SK-N-SH (cell line): ENCODE data around the gene CRYBG2. TPM values are rescaled to one million over a fixed set of nuclear protein-coding genes. Genes with fewer than 3 reads are reported as not detected.

ENCODE experiments used
- CTCF ChIA-PET: fragments of 300-600, 350-600 bp; formaldehyde crosslinking; extraction: SDS; loops from one replicate; lab custom pipeline; 2021; lab: Yijun Ruan, JAX
- POLR2A ChIA-PET: fragments of 350-600 bp; sonication (Branson Sonifier 250); formaldehyde crosslinking; extraction: SDS; loops from one replicate; lab custom pipeline; 2020; ENCODE audit warnings: antibody characterized with exemption, inconsistent platforms; lab: Yijun Ruan, JAX
- DNase-seq: peaks from one replicate; pipeline ENCODE4 v3.0.0; 2012
- H2AFZ ChIP-seq: fragments of 200-600 bp; sonication (generic); 2 replicates; pipeline ENCODE4 v1.8.1; 2016; ENCODE audit warnings: antibody characterized with exemption, mild to moderate bottlenecking, low read depth
- H3F3A ChIP-seq: fragments of 200-600 bp; sonication (generic); replicated peaks from 2 replicates; pipeline ENCODE3; 2016; ENCODE audit warnings: antibody characterized with exemption, mild to moderate bottlenecking; ENCODE audit not compliant: insufficient read depth
- H3K27ac ChIP-seq, 2 experiments: fragments of 200-500 bp in 1 of 2; fragments of 200-600 bp in 1 of 2; sonication (Bioruptor generic) in 1 of 2; sonication (generic), shearing (Covaris generic) in 1 of 2; 2 replicates each; pipeline versions ENCODE4 v1.5.1 to v1.6.1; 2014 to 2016; ENCODE audit warnings: low read depth in 2 of 2, inconsistent platforms in 1 of 2, low read length in 1 of 2, mild to moderate bottlenecking in 1 of 2, mixed read lengths in 1 of 2
- H3K27me3 ChIP-seq: fragments of 200-600 bp; sonication (generic), shearing (Covaris generic); 2 replicates; pipeline ENCODE4 v1.6.1; 2016; ENCODE audit warnings: mixed run types; ENCODE audit not compliant: insufficient read depth
- H3K36me3 ChIP-seq, 2 experiments: fragments of 200-500 bp in 1 of 2; fragments of 200-600 bp in 1 of 2; sonication (Bioruptor generic) in 1 of 2; sonication (generic) in 1 of 2; replicated peaks in 1 of 2; 2 replicates each; pipeline versions ENCODE3 to v1.5.1; 2014 to 2016; ENCODE audit warnings: low read length in 1 of 2, mild to moderate bottlenecking in 1 of 2; ENCODE audit not compliant: insufficient read depth in 2 of 2, control insufficient read depth in 1 of 2
- H3K4me1 ChIP-seq, 2 experiments: fragments of 200-500 bp in 1 of 2; fragments of 200-600 bp in 1 of 2; sonication (Bioruptor generic) in 1 of 2; sonication (generic), shearing (Covaris generic) in 1 of 2; 2 replicates each; pipeline versions ENCODE4 v1.5.1 to v1.6.1; 2014 to 2016; ENCODE audit warnings: low read depth in 1 of 2, low read length in 1 of 2, mixed run types in 1 of 2; ENCODE audit not compliant: insufficient read depth in 2 of 2, control insufficient read depth in 1 of 2
- H3K4me2 ChIP-seq: fragments of 200-600 bp; sonication (generic), shearing (Covaris generic); 2 replicates; pipeline ENCODE4 v1.6.1; 2017; ENCODE audit warnings: mixed run types
- H3K4me3 ChIP-seq, 2 experiments: fragments of 200-500 bp in 1 of 2; fragments of 200-600 bp in 1 of 2; sonication (Bioruptor generic) in 1 of 2; sonication (generic), shearing (Covaris generic) in 1 of 2; 2 replicates each; pipeline versions ENCODE4 v1.5.1 to v1.8.1; 2014 to 2016; ENCODE audit warnings: low read depth in 2 of 2, inconsistent platforms in 1 of 2, low read length in 1 of 2, mild to moderate bottlenecking in 1 of 2, mixed read lengths in 1 of 2, moderate library complexity in 1 of 2
- H3K79me2 ChIP-seq: fragments of 200-600 bp; sonication (generic); 2 replicates; pipeline ENCODE4 v1.8.1; 2017; ENCODE audit warnings: mild to moderate bottlenecking; ENCODE audit not compliant: insufficient read depth
- H3K9ac ChIP-seq: fragments of 200-600 bp; sonication (generic); 2 replicates; pipeline ENCODE4 v1.6.1; 2017; ENCODE audit warnings: mixed run types
- H3K9me2 ChIP-seq: fragments of 200-600 bp; sonication (generic); 2 replicates; pipeline ENCODE4 v1.6.1; 2017; ENCODE audit warnings: mixed run types
- H3K9me3 ChIP-seq: fragments of 200-600 bp; sonication (generic); 2 replicates; pipeline ENCODE4 v1.6.1; 2017; ENCODE audit warnings: mixed run types, mild to moderate bottlenecking, moderate library complexity
- H4K20me1 ChIP-seq: fragments of 200-600 bp; sonication (generic); 2 replicates; pipeline ENCODE4 v1.6.1; 2017; ENCODE audit warnings: mild to moderate bottlenecking, mixed run types; ENCODE audit not compliant: insufficient read depth
- EP300 ChIP-seq, 2 experiments: IDR thresholded peaks; 2 replicates each; pipeline versions ENCODE4 v1.4.0 to v1.6.1; 2012; ENCODE audit warnings: borderline replicate concordance in 1 of 2, low read depth in 1 of 2, low read length in 1 of 2
- GATA2 ChIP-seq: sonication (generic); formaldehyde crosslinking; IDR thresholded peaks from 2 replicates; pipeline ENCODE4 v1.5.0; 2020; ENCODE audit warnings: mild to moderate bottlenecking, missing genetic modification reagents
- IRF3 ChIP-seq: fragments of 150-350 bp; IDR thresholded peaks from 2 replicates; pipeline ENCODE4 v1.6.1; 2016; ENCODE audit warnings: mild to moderate bottlenecking, low read depth, low read length
- JUND ChIP-seq: IDR thresholded peaks from 2 replicates; pipeline ENCODE4 v1.4.0; 2012
- MXI1 ChIP-seq: IDR thresholded peaks from 2 replicates; pipeline ENCODE4 v1.6.1; 2012; ENCODE audit warnings: mild to moderate bottlenecking, low read depth, low read length, improper control_type of control experiment
- NRF1 ChIP-seq: IDR thresholded peaks from 2 replicates; pipeline ENCODE4 v1.6.1; 2012; ENCODE audit warnings: low read depth, mild to moderate bottlenecking, low read length
- RCOR1 ChIP-seq: fragments of 150-350 bp; IDR thresholded peaks from 2 replicates; pipeline ENCODE4 v1.6.1; 2017; ENCODE audit warnings: antibody characterized with exemption, low read length
- REST ChIP-seq: IDR thresholded peaks from 2 replicates; pipeline ENCODE4 v1.6.1; 2012; ENCODE audit warnings: mild to moderate bottlenecking, low read depth, low read length, moderate library complexity
- WGBS: methylation state at CpG from one replicate; pipeline ENCODE4 v1.1.6; 2017; ENCODE audit warnings: low lambda C conversion rate; 5-methylcytosine and 5-hydroxymethylcytosine counted together
- polyA plus RNA-seq, 3 experiments: library from polyadenylated mRNA; depleted of rRNA; stranded (reverse); fragments of >200 nt; gene quantifications; 2 replicates each; pipeline ENCODE4 v1.2.3, GENCODE V29; 2012
- TF ChIP-seq, protein P1 (sequence below): fragments of 200-600 bp; sonication (generic); IDR thresholded peaks from 2 replicates; pipeline ENCODE4 v1.6.1; 2017; ENCODE audit warnings: antibody characterized with exemption, mild to moderate bottlenecking, moderate library complexity

The CRYBG2 gene
- polyA plus RNA-seq, 1 of the 3 experiments (the other 2 are of a cell fraction), result 0.08 TPM

GRCh38 chr1:26291939-26292338 is 62.0 kb downstream of the CRYBG2 start:
- POLR2A ChIA-PET, result no interaction called here
- H3K4me2 ChIP-seq, result no peak overlapping the region
- no peaks in the 10 kb centered on the region for H3K27me3 ChIP-seq
- no peaks in the 10 kb centered on the region for H3K9me2 ChIP-seq
- no peaks in the 10 kb centered on the region for H3K9me3 ChIP-seq
- 96% methylated on average over 4 of the region's 4 CpGs for WGBS
- no peak overlapping the region for H3K4me3 ChIP-seq
- no peaks in the 10 kb centered on the region for H3K79me2 ChIP-seq
- no peaks in the 10 kb centered on the region for H3K36me3 ChIP-seq
- CTCF ChIA-PET, result interaction anchor here (1.2 to 10.7 kb wide), 4 partner anchors 13 to 72 kb away, joined by 4 to 213 read pairs (median 8); partner anchors contain the start of genes CD52 and SH3BGRL3
- no peak overlapping the region for H3K27ac ChIP-seq
- DNase-seq, result no peak
- H3K9ac ChIP-seq, result no peak overlapping the region
- peaks cover 0 to 30% of the 10 kb centered on the region in 2 experiments; a peak in 1 of 4 replicates for H3K4me1 ChIP-seq
- no peaks in the 10 kb centered on the region for H4K20me1 ChIP-seq
- TF ChIP-seq IRF3 (no peak), NRF1 (no peak), JUND (no peak), RCOR1 (no peak), MXI1 (no peak)
- TF ChIP-seq, protein P1, sequence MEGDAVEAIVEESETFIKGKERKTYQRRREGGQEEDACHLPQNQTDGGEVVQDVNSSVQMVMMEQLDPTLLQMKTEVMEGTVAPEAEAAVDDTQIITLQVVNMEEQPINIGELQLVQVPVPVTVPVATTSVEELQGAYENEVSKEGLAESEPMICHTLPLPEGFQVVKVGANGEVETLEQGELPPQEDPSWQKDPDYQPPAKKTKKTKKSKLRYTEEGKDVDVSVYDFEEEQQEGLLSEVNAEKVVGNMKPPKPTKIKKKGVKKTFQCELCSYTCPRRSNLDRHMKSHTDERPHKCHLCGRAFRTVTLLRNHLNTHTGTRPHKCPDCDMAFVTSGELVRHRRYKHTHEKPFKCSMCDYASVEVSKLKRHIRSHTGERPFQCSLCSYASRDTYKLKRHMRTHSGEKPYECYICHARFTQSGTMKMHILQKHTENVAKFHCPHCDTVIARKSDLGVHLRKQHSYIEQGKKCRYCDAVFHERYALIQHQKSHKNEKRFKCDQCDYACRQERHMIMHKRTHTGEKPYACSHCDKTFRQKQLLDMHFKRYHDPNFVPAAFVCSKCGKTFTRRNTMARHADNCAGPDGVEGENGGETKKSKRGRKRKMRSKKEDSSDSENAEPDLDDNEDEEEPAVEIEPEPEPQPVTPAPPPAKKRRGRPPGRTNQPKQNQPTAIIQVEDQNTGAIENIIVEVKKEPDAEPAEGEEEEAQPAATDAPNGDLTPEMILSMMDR, result no peak
- no peak overlapping the region for H2AFZ ChIP-seq
- H3F3A ChIP-seq, result no peaks in the 10 kb centered on the region

- H3K9ac ChIP-seq, result no peak overlapping the region
- no peak overlapping the region for H3K4me2 ChIP-seq
- H3K27me3 ChIP-seq, result no peaks in the 10 kb centered on the region
- no peak overlapping the region for H3K4me3 ChIP-seq
- H3K27ac ChIP-seq, result peak overlapping the region in 1 of 2 experiments; percentile 9; a peak in 1 of 4 replicates
- H2AFZ ChIP-seq, result no peak overlapping the region
- ChIA-PET POLR2A (no interaction called here), CTCF (interaction anchor here (1.1 to 10.7 kb wide), 5 partner anchors 12 to 73 kb away, joined by 3 to 213 read pairs (median 9); partner anchors contain the start of genes CD52 and SH3BGRL3)
- WGBS, result 80% methylated on average over 1 of the region's 3 CpGs
- H3K4me1 ChIP-seq, result peaks cover 0 to 30% of the 10 kb centered on the region in 2 experiments; a peak in 1 of 4 replicates
- no peaks in the 10 kb centered on the region for H3F3A ChIP-seq
- TF ChIP-seq EP300 (IDR thresholded peaks at IDR 0.05; ENCODE audit: borderline replicate concordance in 1 of 2, low read depth in 1 of 2, low read length in 1 of 2), result no peak
- TF ChIP-seq, all 33 proteins: peak for 0
- Histone ChIP-seq H3K9me2 (no peaks in the 10 kb centered on the region), H3K9me3 (no peaks in the 10 kb centered on the region), H4K20me1 (no peaks in the 10 kb centered on the region), H3K36me3 (no peaks in the 10 kb centered on the region), H3K79me2 (no peaks in the 10 kb centered on the region)
- DNase-seq, result no peak
These were observed 62.5 kb downstream of the CRYBG2 start for GRCh38 chr1:26291433-26291832.

GRCh38 chr1:26290882-26291261 is 63.1 kb downstream of the CRYBG2 start:
- 81% methylated on average over 10 of the region's 11 CpGs for WGBS
- Histone ChIP-seq H3K4me2 (no peak overlapping the region), H3K9ac (no peak overlapping the region), H3K27ac (peak overlapping the region in 1 of 2 experiments; percentile 9; a peak in 1 of 4 replicates), H3K27me3 (no peaks in the 10 kb centered on the region), H3F3A (peaks cover 4% of the 10 kb centered on the region), H2AFZ (no peak overlapping the region), H3K4me1 (peaks cover 0 to 30% of the 10 kb centered on the region in 2 experiments; a peak in 1 of 4 replicates), H3K36me3 (no peaks in the 10 kb centered on the region), H3K9me2 (no peaks in the 10 kb centered on the region), H4K20me1 (no peaks in the 10 kb centered on the region), H3K9me3 (no peaks in the 10 kb centered on the region), H3K4me3 (no peak overlapping the region), H3K79me2 (no peaks in the 10 kb centered on the region)
- POLR2A ChIA-PET, result no interaction called here
- DNase-seq, result peak; percentile 59
- TF ChIP-seq REST, result no peak
- no peak for TF ChIP-seq GATA2 (CRISPR knock-in tag)
- peak in 1 of 2 experiments; percentile 21; a peak in 1 of 4 replicates for TF ChIP-seq EP300 (IDR thresholded peaks at IDR 0.05; ENCODE audit: borderline replicate concordance in 1 of 2, low read depth in 1 of 2, low read length in 1 of 2)
- TF ChIP-seq, all 33 proteins: peak for 1
- CTCF ChIA-PET, result interaction anchor here (1.1 to 10.7 kb wide), 6 partner anchors 11 to 126 kb away, joined by 3 to 213 read pairs (median 14); partner anchors contain the start of genes CD52 and SH3BGRL3
